M059J (cell line): Measurements from ENCODE around the gene WNT3. TPM values are rescaled to one million over a fixed set of nuclear protein-coding genes. Genes with fewer than 3 reads are reported as not detected.

ENCODE experiments used
- DNase-seq: peaks from one replicate; pipeline ENCODE4 v3.0.0-alpha.2; 2012; ENCODE audit warnings: low read depth
- total RNA-seq: library from RNA; depleted of rRNA; stranded (reverse); fragments of >200 nt; shearing (Covaris generic); gene quantifications from 2 replicates; pipeline ENCODE4 v1.2.3, GENCODE V29; 2014

The WNT3 gene
- total RNA-seq, 1 experiment from 2014 or later: 5.0 TPM

- DNase-seq: no peak
These were observed 18.0 kb upstream of the WNT3 start for GRCh38 chr17:46836500-46836899.

- no peak for DNase-seq
These were observed 16.4 kb upstream of the WNT3 start for GRCh38 chr17:46834846-46835245.

GRCh38 chr17:46833840-46834208 lies 15.3 kb upstream of the WNT3 start:
- DNase-seq: no peak

GRCh38 chr17:46832945-46833839 lies 14.7 kb upstream of the WNT3 start:
- DNase-seq: peak; percentile 45

GRCh38 chr17:46832331-46832821 lies 13.9 kb upstream of the WNT3 start:
- DNase-seq: no peak

- no peak for DNase-seq
These were observed 13.3 kb upstream of the WNT3 start for GRCh38 chr17:46831573-46832330.

GRCh38 chr17:46827274-46827673 lies 8.8 kb upstream of the WNT3 start:
- no peak for DNase-seq

GRCh38 chr17:46826116-46826515 lies 7.6 kb upstream of the WNT3 start:
- DNase-seq: no peak

- DNase-seq: no peak
These were observed 5.2 kb upstream of the WNT3 start for GRCh38 chr17:46823657-46824056.

GRCh38 chr17:46822388-46822921 lies 4.0 kb upstream of the WNT3 start:
- DNase-seq: no peak

- DNase-seq: no peak
These were observed 3.2 kb upstream of the WNT3 start for GRCh38 chr17:46821482-46822387.

GRCh38 chr17:46820592-46821450 lies 2.3 kb upstream of the WNT3 start:
- DNase-seq: no peak

GRCh38 chr17:46819906-46820351 lies 1.4 kb upstream of the WNT3 start:
- no peak for DNase-seq

- no peak for DNase-seq
These were observed 702 bp upstream of the WNT3 start for GRCh38 chr17:46818929-46819859.

- DNase-seq: no peak
These were observed 637 bp downstream of the WNT3 start for GRCh38 chr17:46817901-46818209.

GRCh38 chr17:46817151-46817900 lies 1.2 kb downstream of the WNT3 start:
- no peak for DNase-seq

GRCh38 chr17:46815474-46816353 lies 2.8 kb downstream of the WNT3 start:
- no peak for DNase-seq

- no peak for DNase-seq
These were observed 4.0 kb downstream of the WNT3 start for GRCh38 chr17:46814446-46814845.
